Measurements from ENCODE around the gene ZNF284. TPM values are rescaled to one million over a fixed set of nuclear protein-coding genes. Genes with fewer than 3 reads are reported as not detected.
A peak's percentile ranks its signal among the peaks of the same experiment; 100 is the strongest.

The ZNF284 gene
- 1 to 10 TPM; 2.2 to 2.5 TPM for total RNA-seq

- peaks cover 23% of the 10 kb centered on the region for H3K36me3 Mint-ChIP-seq (ENCODE audit: low read depth)
- POLR2A ChIA-PET, result interaction anchor here (0.6 to 1.2 kb wide), 4 partner anchors 15 to 121 kb away, joined by 3 to 4 read pairs (median 4); partner anchors contain the start of genes ZNF221 and ZNF224
- peaks cover 27% of the 10 kb centered on the region for H3K9me3 Mint-ChIP-seq (ENCODE audit: insufficient read depth)
- H3K27me3 Mint-ChIP-seq (ENCODE audit: low read depth), result no peaks in the 10 kb centered on the region
- CTCF ChIA-PET, result interaction anchor here (1.0 to 1.1 kb wide), 2 partner anchors 23 kb away, joined by 3 to 8 read pairs; no protein-coding TSS in a partner anchor
- H3K27ac Mint-ChIP-seq, result peak within 1 kb of the TSS; percentile 77
- peaks cover 23% of the 10 kb centered on the region for H3K4me1 Mint-ChIP-seq (ENCODE audit: low read depth)
- peak; percentile 88 for DNase-seq
- peak within 1 kb of the TSS; percentile 78 for H3K4me3 Mint-ChIP-seq
- ATAC-seq, result peak; percentile 99
Measured at GRCh38 chr19:44071824-44072542, at the start of gene ZNF284. Gene ZNF284, plus strand, starts transcription at chr19:44072159. Its CDS starts 4,231 bp downstream, at chr19:44076390.

- H3K4me3 Mint-ChIP-seq, result peak overlapping the region; percentile 99
- DNase-seq (no peak), ATAC-seq (no peak)
- CTCF ChIA-PET, result interaction anchor here (1.8 kb wide), 1 partner anchor 70 kb away, joined by 6 read pairs; no protein-coding TSS in a partner anchor
- H3K4me1 Mint-ChIP-seq (ENCODE audit: low read depth), result peaks cover 17% of the 10 kb centered on the region
- peak overlapping the region; percentile 93 for H3K27ac Mint-ChIP-seq
- POLR2A ChIA-PET, result no interaction called here
- H3K9me3 Mint-ChIP-seq (ENCODE audit: insufficient read depth), result peaks cover 26% of the 10 kb centered on the region
- H3K27me3 Mint-ChIP-seq (ENCODE audit: low read depth), result peaks cover 2% of the 10 kb centered on the region
- peaks cover 46% of the 10 kb centered on the region for H3K36me3 Mint-ChIP-seq (ENCODE audit: low read depth)
Measured at GRCh38 chr19:44024900-44025216, 47.1 kb upstream of the ZNF284 start.

- Mint-ChIP-seq H3K27ac (peak within 1 kb of the TSS; percentile 93), H3K4me1 (ENCODE audit: low read depth) (peaks cover 17% of the 10 kb centered on the region), H3K27me3 (ENCODE audit: low read depth) (peaks cover 2% of the 10 kb centered on the region), H3K9me3 (ENCODE audit: insufficient read depth) (peaks cover 26% of the 10 kb centered on the region), H3K4me3 (peak within 1 kb of the TSS; percentile 99), H3K36me3 (ENCODE audit: low read depth) (peaks cover 51% of the 10 kb centered on the region)
- ATAC-seq (peak; percentile 98), DNase-seq (peak; percentile 90)
- CTCF ChIA-PET, result interaction anchor here (1.8 kb wide), 1 partner anchor 70 kb away, joined by 6 read pairs; no protein-coding TSS in a partner anchor
- POLR2A ChIA-PET, result interaction anchor here (1.0 kb wide), 1 partner anchor 89 kb away, joined by 3 read pairs; no protein-coding TSS in a partner anchor
Measured at GRCh38 chr19:44025217-44025936, 46.6 kb upstream of the ZNF284 start, which contains the start of gene ZNF222. Gene ZNF222, plus strand, starts transcription at chr19:44025379. Its CDS starts 58 bp downstream, at chr19:44025437.

- peaks cover 26% of the 10 kb centered on the region for H3K9me3 Mint-ChIP-seq (ENCODE audit: insufficient read depth)
- DNase-seq (no peak), ATAC-seq (no peak)
- peaks cover 64% of the 10 kb centered on the region for H3K36me3 Mint-ChIP-seq (ENCODE audit: low read depth)
- H3K4me1 Mint-ChIP-seq (ENCODE audit: low read depth), result peaks cover 17% of the 10 kb centered on the region
- ChIA-PET CTCF (no interaction called here), POLR2A (interaction anchor here (0.7 kb wide), 1 partner anchor 32 kb away, joined by 3 read pairs; no protein-coding TSS in a partner anchor)
- H3K27me3 Mint-ChIP-seq (ENCODE audit: low read depth), result peaks cover 2% of the 10 kb centered on the region
- no peak overlapping the region for H3K27ac Mint-ChIP-seq
- H3K4me3 Mint-ChIP-seq, result no peak overlapping the region
Measured at GRCh38 chr19:44026622-44027021, 45.3 kb upstream of the ZNF284 start.

- ATAC-seq (no peak), DNase-seq (no peak)
- Mint-ChIP-seq H3K36me3 (ENCODE audit: low read depth) (peaks cover 57% of the 10 kb centered on the region), H3K27me3 (ENCODE audit: low read depth) (no peaks in the 10 kb centered on the region), H3K9me3 (ENCODE audit: insufficient read depth) (peaks cover 51% of the 10 kb centered on the region), H3K4me1 (ENCODE audit: low read depth) (no peaks in the 10 kb centered on the region), H3K27ac (no peak overlapping the region), H3K4me3 (no peak overlapping the region)
- CTCF ChIA-PET, result no interaction called here
- POLR2A ChIA-PET, result no interaction called here
Measured at GRCh38 chr19:44032001-44032610, 39.9 kb upstream of the ZNF284 start.

- no peak for ATAC-seq
- ChIA-PET POLR2A (no interaction called here), CTCF (no interaction called here)
- H3K27me3 Mint-ChIP-seq (ENCODE audit: low read depth), result peaks cover 5% of the 10 kb centered on the region
- H3K9me3 Mint-ChIP-seq (ENCODE audit: insufficient read depth), result peaks cover 19% of the 10 kb centered on the region
- no peaks in the 10 kb centered on the region for H3K4me1 Mint-ChIP-seq (ENCODE audit: low read depth)
- no peak overlapping the region for H3K4me3 Mint-ChIP-seq
- no peak overlapping the region for H3K27ac Mint-ChIP-seq
- H3K36me3 Mint-ChIP-seq (ENCODE audit: low read depth), result no peaks in the 10 kb centered on the region
- no peak for DNase-seq
Measured at GRCh38 chr19:44042147-44042546, 29.8 kb upstream of the ZNF284 start.

- ATAC-seq (peak; percentile 64), DNase-seq (no peak)
- no peak overlapping the region for H3K27ac Mint-ChIP-seq
Measured at GRCh38 chr19:44050740-44051649, 21.0 kb upstream of the ZNF284 start.

GRCh38 chr19:44051650-44052402, 20.1 kb upstream of the ZNF284 start, which contains the start of gene ZNF223:
Gene ZNF223, plus strand, starts transcription at chr19:44052036. Its CDS starts 3,141 bp downstream, at chr19:44055177.
- Mint-ChIP-seq H3K27ac (peak within 1 kb of the TSS; percentile 50), H3K36me3 (ENCODE audit: low read depth) (peaks cover 31% of the 10 kb centered on the region), H3K27me3 (ENCODE audit: low read depth) (no peaks in the 10 kb centered on the region), H3K9me3 (ENCODE audit: insufficient read depth) (peaks cover 16% of the 10 kb centered on the region), H3K4me1 (ENCODE audit: low read depth) (peaks cover 20% of the 10 kb centered on the region), H3K4me3 (peak within 1 kb of the TSS; percentile 79)
- ChIA-PET POLR2A (no interaction called here), CTCF (interaction anchor here (1.7 kb wide), 1 partner anchor 43 kb away, joined by 5 read pairs; no protein-coding TSS in a partner anchor)
- ATAC-seq (peak; percentile 42), DNase-seq (peak; percentile 35)

More at GRCh38 chr19:44050740-44051649, 21.0 kb upstream of the ZNF284 start:
- Mint-ChIP-seq H3K36me3 (ENCODE audit: low read depth) (peaks cover 29% of the 10 kb centered on the region), H3K4me1 (ENCODE audit: low read depth) (peaks cover 20% of the 10 kb centered on the region), H3K9me3 (ENCODE audit: insufficient read depth) (peaks cover 16% of the 10 kb centered on the region), H3K4me3 (peak overlapping the region; percentile 79), H3K27me3 (ENCODE audit: low read depth) (no peaks in the 10 kb centered on the region)
- ChIA-PET POLR2A (no interaction called here), CTCF (interaction anchor here (1.7 kb wide), 1 partner anchor 44 kb away, joined by 5 read pairs; no protein-coding TSS in a partner anchor)

- peaks cover 31% of the 10 kb centered on the region for H3K36me3 Mint-ChIP-seq (ENCODE audit: low read depth)
- no peak overlapping the region for H3K27ac Mint-ChIP-seq
- DNase-seq (no peak), ATAC-seq (no peak)
- CTCF ChIA-PET, result no interaction called here
- POLR2A ChIA-PET, result no interaction called here
- no peak overlapping the region for H3K4me3 Mint-ChIP-seq
- H3K4me1 Mint-ChIP-seq (ENCODE audit: low read depth), result peaks cover 20% of the 10 kb centered on the region
- H3K9me3 Mint-ChIP-seq (ENCODE audit: insufficient read depth), result peaks cover 9% of the 10 kb centered on the region
- H3K27me3 Mint-ChIP-seq (ENCODE audit: low read depth), result no peaks in the 10 kb centered on the region
Measured at GRCh38 chr19:44055870-44056269, 16.1 kb upstream of the ZNF284 start.

GRCh38 chr19:44059229-44059628, 12.7 kb upstream of the ZNF284 start:
- H3K36me3 Mint-ChIP-seq (ENCODE audit: low read depth), result peaks cover 23% of the 10 kb centered on the region
- H3K4me1 Mint-ChIP-seq (ENCODE audit: low read depth), result peaks cover 5% of the 10 kb centered on the region
- no peak for ATAC-seq
- peaks cover 11% of the 10 kb centered on the region for H3K9me3 Mint-ChIP-seq (ENCODE audit: insufficient read depth)
- H3K27ac Mint-ChIP-seq, result no peak overlapping the region
- ChIA-PET CTCF (no interaction called here), POLR2A (no interaction called here)
- no peak overlapping the region for H3K4me3 Mint-ChIP-seq
- DNase-seq, result no peak
- H3K27me3 Mint-ChIP-seq (ENCODE audit: low read depth), result no peaks in the 10 kb centered on the region

Measured in activated CD8-positive, alpha-beta T cell treated with anti-CD3 and anti-CD28 coated beads, Interleukin-2, amount 10 ng/mL, durations not matched to agents 7 days and 5 days (primary cell).